ENCODE data around the gene L3MBTL2. TPM values are rescaled to one million over a fixed set of nuclear protein-coding genes. Genes with fewer than 3 reads are reported as not detected.
A peak's percentile ranks its signal among the peaks of the same experiment; 100 is the strongest.

L3MBTL2 gene
- total RNA-seq, 4 donors from 2014 or later = 9.1 to 32.4 (median 14.5) TPM

DNA sequence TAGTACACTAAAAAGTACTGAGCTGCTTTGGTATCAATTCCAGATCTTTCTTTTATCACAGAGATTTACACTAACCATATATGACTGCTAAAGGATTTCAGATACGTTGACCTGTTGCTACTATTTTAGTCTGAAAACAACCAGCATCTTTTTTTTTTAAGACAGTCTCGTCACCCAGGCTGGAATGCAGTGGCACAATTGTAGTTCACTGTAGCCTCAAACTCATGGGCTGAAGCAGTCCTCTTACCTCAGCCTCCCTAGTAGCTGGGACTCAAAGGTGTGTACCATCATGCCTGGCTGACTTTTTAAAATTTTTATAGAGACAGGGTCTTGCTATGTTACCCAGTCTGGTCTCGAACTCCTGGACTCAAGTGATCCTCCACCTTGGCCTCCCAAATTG lies 24.2 kb upstream of the L3MBTL2 start:
- Histone ChIP-seq H3K36me3 (peaks cover 0 to 31% (median 13%) of the 10 kb centered on the region in 4 donors), H3K27ac (peak overlapping the region in 3 of 4 donors; percentile 22 to 61 (median 55)), H3K4me3 (no peak overlapping the region), H3K4me1 (peaks cover 0 to 8% (median 3%) of the 10 kb centered on the region in 4 donors), H3K9me3 (no peaks in the 10 kb centered on the region), H3K27me3 (no peaks in the 10 kb centered on the region)
- WGBS, 2 donors (ENCODE audit: low coverage in 1 of 2) = 84 to 90% methylated on average over 3 of the region's 3 CpGs
- intact Hi-C loops (cut with DNase I; ENCODE audit: low total_unique reads) (no loop called here), in situ Hi-C loops (cut with MboI; ENCODE audit: low pct_ligation_motif_present in 1 of 4, low pct_unique_long_range_greater_than_20kb in 1 of 4, low sequenced_read_pairs in 3 of 4) (no loop called here)
- no peak for TF ChIP-seq POLR2A (IDR thresholded peaks at IDR 0.05)
- TF ChIP-seq, protein P1, sequence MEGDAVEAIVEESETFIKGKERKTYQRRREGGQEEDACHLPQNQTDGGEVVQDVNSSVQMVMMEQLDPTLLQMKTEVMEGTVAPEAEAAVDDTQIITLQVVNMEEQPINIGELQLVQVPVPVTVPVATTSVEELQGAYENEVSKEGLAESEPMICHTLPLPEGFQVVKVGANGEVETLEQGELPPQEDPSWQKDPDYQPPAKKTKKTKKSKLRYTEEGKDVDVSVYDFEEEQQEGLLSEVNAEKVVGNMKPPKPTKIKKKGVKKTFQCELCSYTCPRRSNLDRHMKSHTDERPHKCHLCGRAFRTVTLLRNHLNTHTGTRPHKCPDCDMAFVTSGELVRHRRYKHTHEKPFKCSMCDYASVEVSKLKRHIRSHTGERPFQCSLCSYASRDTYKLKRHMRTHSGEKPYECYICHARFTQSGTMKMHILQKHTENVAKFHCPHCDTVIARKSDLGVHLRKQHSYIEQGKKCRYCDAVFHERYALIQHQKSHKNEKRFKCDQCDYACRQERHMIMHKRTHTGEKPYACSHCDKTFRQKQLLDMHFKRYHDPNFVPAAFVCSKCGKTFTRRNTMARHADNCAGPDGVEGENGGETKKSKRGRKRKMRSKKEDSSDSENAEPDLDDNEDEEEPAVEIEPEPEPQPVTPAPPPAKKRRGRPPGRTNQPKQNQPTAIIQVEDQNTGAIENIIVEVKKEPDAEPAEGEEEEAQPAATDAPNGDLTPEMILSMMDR (IDR thresholded peaks at IDR 0.05) = no peak
- no peak for TF ChIP-seq POLR2AphosphoS5 (IDR thresholded peaks at IDR 0.05)
- no peak for TF ChIP-seq EP300 (IDR thresholded peaks at IDR 0.05; ENCODE audit: low read depth)
- no peak for DNase-seq

DNA sequence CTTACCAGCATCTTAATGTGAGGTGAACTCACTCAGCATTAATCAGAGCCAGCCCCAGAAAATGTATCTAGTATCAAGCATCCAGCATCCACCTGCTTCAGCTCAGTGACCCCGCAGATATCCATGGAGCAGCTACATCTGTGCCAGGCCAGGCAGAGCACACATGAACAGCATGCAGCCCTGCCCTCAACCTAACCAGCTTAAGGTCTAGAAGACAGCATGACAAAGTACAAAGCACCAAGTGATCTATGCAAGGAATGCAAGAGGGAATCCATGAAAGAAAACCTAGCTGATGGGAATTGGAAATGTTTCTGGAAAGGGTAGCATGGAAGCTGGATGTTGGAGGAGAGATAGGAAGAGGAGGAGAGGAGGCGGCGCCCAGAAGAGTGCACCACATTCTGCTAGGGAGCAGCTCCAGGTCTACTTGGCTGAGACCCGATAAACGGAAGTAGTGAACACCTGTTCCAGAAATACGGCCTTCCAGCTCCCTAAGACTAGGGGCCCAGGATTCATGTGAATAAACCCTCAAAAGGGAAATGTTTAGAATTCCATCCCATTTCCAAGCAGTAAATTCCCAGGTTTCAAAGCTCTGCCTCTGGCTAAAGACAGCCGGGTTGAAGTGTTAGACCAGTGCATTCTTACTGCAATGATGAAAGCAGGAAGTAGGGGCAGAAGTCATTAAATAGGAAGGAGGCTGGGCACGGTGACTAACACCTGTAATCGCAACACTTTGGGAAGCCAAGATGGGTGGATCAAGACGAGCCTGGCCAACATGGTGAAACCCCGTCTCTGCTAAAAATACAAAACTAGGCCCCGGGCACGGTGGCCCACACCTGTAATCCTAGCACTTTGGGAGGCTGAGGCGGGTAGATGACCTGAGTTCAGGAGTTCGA lies 23.5 kb upstream of the L3MBTL2 start:
- WGBS, 2 donors (ENCODE audit: low coverage in 1 of 2) = 44 to 61% methylated on average over 5 to 15 of the region's 15 CpGs
- in situ Hi-C loops (cut with MboI; ENCODE audit: low pct_ligation_motif_present in 1 of 4, low pct_unique_long_range_greater_than_20kb in 1 of 4, low sequenced_read_pairs in 3 of 4) (no loop called here), intact Hi-C loops (cut with DNase I; ENCODE audit: low total_unique reads) (no loop called here)
- no peaks in the 10 kb centered on the region for H3K9me3 ChIP-seq
- TF ChIP-seq POLR2AphosphoS5 (IDR thresholded peaks at IDR 0.05) (peak in 2 of 3 donors; percentile 6 to 31), POLR2A (IDR thresholded peaks at IDR 0.05) (peak; percentile 22), EP300 (IDR thresholded peaks at IDR 0.05; ENCODE audit: low read depth) (no peak)
- H3K36me3 ChIP-seq = peaks cover 0 to 24% (median 10%) of the 10 kb centered on the region in 4 donors
- H3K27me3 ChIP-seq = no peaks in the 10 kb centered on the region
- peak overlapping the region; percentile 22 to 61 (median 40) for H3K27ac ChIP-seq
- peak overlapping the region in 1 of 4 donors; percentile 4 for H3K4me3 ChIP-seq
- peak; percentile 37 for DNase-seq
- H3K4me1 ChIP-seq = peaks cover 0 to 8% (median 3%) of the 10 kb centered on the region in 4 donors

DNA sequence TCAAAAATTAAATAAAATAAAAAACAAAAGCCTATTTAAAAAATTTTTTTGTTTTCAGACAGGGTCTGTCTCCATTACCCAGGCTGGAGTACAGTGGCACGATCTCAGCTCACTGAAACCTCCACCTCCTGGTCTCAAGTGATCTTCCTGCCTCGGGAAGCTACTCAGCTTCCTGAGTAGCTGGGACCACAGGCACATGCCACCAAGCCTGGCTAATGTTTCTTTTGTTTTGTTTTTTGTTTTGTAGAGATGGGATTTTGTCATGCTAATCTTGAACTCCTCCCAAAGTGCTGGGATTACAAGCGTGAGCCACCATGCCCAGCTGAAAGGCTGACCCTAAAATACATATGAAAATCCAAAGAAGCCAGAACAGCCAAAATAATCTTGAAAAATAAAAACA lies 20.4 kb upstream of the L3MBTL2 start:
- in situ Hi-C loops (cut with MboI; ENCODE audit: low pct_ligation_motif_present in 1 of 4, low pct_unique_long_range_greater_than_20kb in 1 of 4, low sequenced_read_pairs in 3 of 4) = no loop called here
- Histone ChIP-seq H3K4me3 (no peak overlapping the region), H3K27me3 (no peaks in the 10 kb centered on the region), H3K36me3 (no peaks in the 10 kb centered on the region), H3K9me3 (no peaks in the 10 kb centered on the region), H3K27ac (no peak overlapping the region), H3K4me1 (peaks cover 0 to 8% (median 3%) of the 10 kb centered on the region in 4 donors)
- no peak for DNase-seq
- TF ChIP-seq EP300 (IDR thresholded peaks at IDR 0.05; ENCODE audit: low read depth) (no peak), POLR2AphosphoS5 (IDR thresholded peaks at IDR 0.05) (no peak), POLR2A (IDR thresholded peaks at IDR 0.05) (no peak)
- TF ChIP-seq, protein P1 (IDR thresholded peaks at IDR 0.05) = no peak
- WGBS, 2 donors (ENCODE audit: low coverage in 1 of 2) = 73 to 78% methylated on average over 3 of the region's 3 CpGs
- intact Hi-C loops (cut with DNase I; ENCODE audit: low total_unique reads) = no loop called here

DNA sequence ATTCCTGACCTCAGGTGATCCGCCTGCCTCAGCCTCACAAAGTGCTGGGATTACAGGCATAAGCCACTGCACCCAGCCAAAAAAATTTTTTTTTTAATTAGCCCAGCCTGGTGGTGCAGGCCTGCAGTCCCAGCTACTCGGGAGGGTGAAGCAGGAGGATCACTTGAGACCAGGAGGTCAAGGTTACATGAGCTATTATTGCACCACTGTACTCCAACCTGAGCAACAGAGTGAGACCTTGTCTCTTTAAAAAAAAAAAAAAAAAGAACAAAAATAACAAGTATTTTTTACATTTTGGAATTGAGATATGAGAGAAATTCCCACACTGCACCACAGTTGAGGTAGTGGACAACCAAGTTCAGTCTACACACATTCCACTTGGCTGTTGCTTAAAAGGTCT lies 13.6 kb upstream of the L3MBTL2 start:
- no peak for DNase-seq
- 40 to 86% methylated on average over 1 to 2 of the region's 2 CpGs for WGBS, 2 donors (ENCODE audit: low coverage in 1 of 2)
- Histone ChIP-seq H3K27ac (no peak overlapping the region), H3K4me3 (no peak overlapping the region), H3K9me3 (no peaks in the 10 kb centered on the region), H3K4me1 (peaks cover 0 to under 1% (median 0%) of the 10 kb centered on the region in 4 donors), H3K27me3 (no peaks in the 10 kb centered on the region), H3K36me3 (no peaks in the 10 kb centered on the region)
- intact Hi-C loops (cut with DNase I; ENCODE audit: low total_unique reads) = no loop called here
- in situ Hi-C loops (cut with MboI; ENCODE audit: low pct_ligation_motif_present in 1 of 4, low pct_unique_long_range_greater_than_20kb in 1 of 4, low sequenced_read_pairs in 3 of 4) = no loop called here
- TF ChIP-seq, protein P1 (IDR thresholded peaks at IDR 0.05) = no peak
- TF ChIP-seq EP300 (IDR thresholded peaks at IDR 0.05; ENCODE audit: low read depth) (no peak), POLR2A (IDR thresholded peaks at IDR 0.05) (no peak), POLR2AphosphoS5 (IDR thresholded peaks at IDR 0.05) (no peak)

Measured in transverse colon (tissue), 4 donors.